ENCODE results near the gene JMJD8.
A peak's percentile ranks its signal among the peaks of the same experiment; 100 is the strongest.

The JMJD8 gene

DNA sequence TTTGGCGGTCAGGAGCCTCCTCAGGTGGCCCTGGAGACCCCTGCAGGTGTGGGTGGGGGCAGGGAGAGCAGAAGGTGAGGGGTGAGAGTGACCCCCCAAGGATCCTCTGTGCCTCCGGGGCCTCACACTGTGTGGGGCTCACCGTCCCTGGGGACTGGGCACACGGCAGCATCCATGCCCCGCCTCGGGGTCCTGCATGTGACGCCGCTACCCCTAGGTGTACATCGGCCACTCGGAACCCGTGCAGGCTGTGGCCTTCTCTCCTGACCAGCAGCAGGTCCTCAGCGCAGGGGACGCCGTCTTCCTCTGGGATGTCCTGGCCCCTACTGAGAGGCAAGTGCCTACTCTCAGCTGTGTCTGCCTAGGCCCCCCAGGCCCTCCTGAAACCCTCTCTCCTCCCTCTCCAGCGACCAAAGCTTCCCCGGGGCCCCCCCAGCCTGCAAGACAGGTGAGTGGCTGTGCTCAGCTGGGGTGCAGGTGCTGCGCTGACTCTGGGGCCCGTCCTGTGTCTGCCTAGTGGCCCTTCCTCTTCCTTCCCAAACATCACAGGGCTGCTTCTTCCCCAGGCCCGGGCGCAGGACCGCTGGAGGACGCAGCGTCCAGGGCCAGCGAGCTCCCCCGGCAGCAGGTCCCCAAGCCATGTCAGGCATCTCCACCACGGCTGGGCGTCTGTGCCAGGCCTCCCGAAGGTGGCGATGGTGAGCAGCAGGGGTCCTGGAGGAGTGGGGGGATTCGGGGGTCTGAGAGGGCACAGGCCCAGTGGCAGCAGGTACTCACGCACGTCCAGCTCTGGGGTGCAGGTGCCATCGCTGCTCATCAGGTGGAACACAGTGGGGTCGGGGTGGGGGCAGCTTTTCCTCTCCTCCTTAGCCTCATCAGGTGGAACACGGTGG, 25.2 kb downstream of the JMJD8 start:
- no peak for DNase-seq

DNA sequence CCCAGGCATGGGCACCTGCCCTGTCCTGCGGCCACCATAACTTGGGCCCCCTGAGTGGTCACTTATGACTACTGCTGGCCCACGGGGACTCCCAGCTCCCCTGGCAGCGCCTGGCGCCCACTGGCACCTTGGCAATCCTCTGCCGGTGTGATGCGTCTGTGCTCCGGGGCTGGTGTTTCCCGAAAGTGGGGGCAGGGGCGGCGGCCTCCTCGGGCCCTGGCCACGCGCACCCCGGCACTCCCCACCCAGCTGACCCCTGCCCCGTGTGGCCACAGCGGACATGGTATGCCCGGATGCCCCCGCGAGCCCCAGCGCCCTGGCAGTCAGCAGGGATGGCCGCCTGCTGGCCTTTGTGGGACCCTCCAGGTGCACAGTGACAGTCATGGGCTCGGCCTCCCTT, 26.6 kb downstream of the JMJD8 start:
- DNase-seq, result no peak

DNA sequence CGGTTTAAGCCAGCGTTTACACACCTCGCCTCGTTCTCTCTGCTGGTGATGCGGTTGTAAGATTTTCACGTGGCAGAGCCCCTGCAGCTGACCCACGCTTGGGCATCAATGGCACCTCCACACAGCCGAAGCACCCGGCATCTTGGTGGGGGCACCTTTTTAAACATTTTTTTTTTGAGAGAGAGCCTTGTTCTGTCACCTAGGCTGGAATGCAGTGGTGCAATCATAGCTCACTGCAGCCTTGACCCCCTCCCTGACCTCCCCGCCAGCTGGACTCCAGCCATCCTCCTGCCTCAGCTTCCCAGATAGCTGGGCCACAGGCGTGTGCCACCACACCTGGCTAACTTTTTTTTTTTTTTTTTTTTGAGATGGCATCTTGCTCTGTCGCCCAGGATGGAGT, 30.1 kb downstream of the JMJD8 start:
- no peak for DNase-seq

DNA sequence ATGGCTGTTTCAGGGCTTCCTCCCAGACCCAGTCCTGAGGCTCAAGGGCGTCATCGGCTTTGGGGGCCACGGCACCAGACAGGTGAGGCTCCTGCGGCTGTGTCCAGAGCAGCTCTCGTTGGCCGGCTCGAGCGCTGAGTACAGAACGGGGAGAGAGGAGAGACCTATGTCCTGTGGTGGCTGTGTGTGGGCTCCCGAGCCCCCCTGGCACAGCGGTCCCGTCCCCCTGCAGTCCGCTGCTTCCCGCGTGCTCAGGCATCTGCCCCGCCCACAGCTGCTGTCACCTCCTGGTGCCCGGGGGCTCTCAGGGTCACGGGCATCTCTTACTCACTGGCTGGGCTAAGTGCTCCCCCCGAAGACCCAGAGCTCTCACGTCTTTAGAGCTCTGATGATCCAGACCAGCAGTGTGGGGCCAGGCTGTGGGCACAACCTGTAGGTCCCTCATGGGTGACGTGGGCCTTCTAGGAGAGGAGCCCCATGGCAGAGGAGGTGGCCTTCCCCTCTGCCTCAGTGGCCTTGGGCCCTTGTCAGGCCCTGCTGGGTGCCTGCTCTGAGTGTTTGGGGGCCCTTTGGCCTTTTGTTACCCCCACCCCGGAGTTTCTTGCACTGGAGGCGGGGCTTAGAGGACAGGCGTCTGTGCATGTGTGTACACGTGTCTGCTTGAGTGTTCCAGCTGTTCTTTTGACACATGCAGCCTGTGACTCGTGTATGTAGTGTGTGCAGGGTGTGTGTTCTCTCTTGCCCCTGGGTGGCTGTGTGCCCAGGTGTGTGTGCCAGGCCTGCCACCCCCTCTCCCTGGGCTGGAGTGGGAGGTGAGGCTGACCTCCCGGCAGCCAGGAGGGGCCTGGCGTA, 31.5 kb downstream of the JMJD8 start:
- DNase-seq, result no peak

DNA sequence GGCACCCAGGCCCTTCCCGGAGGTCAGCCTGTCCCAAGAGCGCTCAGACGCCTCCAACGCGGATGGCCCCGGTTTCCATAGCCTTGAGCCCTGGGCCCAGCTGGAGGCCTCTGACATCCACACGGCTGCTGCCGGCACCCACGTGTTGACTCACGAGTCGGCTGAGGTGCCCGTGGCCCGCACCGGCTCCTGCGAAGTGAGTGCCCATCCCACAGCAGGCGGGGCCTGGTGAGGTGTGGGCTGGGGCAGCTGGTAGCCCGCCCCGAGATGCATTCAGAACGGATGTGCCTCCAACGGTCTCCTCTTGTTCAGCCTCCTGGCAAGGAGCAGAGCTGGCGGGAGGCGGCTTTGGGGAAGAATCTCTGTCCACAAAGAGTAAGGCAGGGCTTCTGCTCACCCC, 32.3 kb downstream of the JMJD8 start:
- DNase-seq, result no peak

DNA sequence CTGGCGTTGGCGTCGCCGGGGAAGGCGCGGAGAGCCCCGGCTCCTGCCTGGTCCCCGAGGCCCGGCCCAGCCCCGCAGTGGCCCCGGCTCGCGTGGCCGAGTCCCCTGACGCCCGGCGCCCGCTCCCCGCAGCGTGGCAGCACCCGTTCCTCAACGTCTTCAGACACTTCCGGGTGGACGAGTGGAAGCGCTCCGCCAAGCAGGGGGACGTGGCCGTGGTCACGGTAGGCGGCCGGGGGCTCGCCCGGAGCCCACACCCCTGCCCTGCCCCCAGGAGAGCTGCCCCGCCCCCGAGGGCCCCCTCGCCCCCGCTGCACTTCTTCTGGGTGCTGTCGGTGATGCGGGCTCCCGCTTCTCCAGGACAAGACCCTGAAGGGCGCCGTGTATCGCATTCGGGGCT, 34.5 kb downstream of the JMJD8 start:
- peak; percentile 61 for DNase-seq

DNA sequence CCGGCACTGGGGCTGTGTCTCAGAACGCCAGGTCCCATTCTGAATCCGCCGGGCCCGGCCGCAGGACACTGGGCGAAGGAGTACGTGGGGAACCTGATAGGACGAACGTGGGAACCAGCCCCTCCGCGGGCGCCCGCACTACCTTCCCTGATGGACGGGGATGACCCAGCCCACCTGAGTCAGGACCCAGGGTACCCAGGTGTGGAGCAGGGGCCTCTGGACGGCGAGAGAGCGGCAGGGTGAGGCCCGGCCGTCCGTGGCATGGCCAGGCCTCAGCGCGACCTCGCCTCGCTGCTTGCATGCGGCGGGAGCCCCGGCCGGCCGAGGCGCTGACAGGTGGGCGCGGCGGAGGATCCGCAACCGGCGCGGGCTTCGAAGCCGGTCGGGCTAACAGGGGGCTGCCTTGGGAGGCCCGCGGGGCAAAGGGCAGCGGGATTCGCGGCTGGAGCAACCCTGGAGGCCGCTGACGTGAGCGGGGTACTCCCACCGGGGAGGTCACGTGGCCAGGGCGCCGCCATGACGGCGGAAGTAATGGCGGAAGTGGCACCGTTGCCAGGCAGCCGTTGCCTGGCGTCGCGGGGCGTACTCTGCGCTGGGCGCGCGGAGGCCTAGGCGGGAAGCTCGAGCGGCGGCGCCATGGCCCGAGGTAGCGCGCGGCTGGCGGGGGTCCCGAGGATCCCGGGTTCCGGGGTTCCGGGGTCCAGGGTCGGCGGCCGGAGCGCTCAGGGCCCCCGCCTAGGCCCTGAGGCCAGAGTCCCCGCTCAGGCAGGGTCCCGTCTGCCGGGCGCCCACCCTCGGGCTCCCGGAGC, 35.1 kb downstream of the JMJD8 start, which contains the start of gene WDR90:
WDR90 (plus strand) TSS at position 585 of the 809 bp plus-strand sequence; CDS start at position 637, 52 bp downstream.
- peak; percentile 99 for DNase-seq

DNA sequence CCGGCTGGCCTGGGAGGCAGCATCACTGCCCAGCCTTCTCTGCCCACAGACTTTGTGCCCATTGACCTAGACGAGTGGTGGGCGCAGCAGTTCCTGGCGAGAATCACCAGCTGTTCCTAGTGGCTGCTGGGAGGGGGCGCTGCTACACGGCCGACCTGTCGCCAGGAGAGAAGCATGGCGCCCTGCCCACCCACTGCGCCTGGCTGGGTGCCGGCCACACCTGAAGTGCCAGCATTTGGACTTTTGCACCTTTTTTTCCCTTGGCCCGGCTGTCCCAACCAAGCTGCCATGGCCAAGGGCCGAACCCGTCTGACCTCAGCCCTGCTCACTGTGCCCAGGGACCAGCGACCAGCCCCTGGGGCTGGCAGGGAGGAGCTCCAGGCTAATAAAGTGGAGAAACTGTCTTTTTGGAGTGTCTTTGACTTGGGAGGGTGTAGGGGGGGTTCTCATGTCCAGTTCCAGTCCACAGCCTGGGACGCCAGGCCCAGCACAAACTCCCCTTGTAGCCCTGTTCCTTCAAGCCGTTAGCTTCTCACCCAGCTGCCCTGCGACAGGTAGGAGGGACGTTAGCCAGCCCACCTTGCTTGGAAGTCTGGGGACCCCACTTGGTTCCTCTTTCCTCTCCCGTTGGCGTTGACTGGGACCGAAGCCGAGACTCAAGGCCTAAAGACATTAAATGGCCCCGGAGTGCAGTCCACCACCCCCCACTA, 35.9 kb downstream of the JMJD8 start:
- peak; percentile 88 for DNase-seq

DNA sequence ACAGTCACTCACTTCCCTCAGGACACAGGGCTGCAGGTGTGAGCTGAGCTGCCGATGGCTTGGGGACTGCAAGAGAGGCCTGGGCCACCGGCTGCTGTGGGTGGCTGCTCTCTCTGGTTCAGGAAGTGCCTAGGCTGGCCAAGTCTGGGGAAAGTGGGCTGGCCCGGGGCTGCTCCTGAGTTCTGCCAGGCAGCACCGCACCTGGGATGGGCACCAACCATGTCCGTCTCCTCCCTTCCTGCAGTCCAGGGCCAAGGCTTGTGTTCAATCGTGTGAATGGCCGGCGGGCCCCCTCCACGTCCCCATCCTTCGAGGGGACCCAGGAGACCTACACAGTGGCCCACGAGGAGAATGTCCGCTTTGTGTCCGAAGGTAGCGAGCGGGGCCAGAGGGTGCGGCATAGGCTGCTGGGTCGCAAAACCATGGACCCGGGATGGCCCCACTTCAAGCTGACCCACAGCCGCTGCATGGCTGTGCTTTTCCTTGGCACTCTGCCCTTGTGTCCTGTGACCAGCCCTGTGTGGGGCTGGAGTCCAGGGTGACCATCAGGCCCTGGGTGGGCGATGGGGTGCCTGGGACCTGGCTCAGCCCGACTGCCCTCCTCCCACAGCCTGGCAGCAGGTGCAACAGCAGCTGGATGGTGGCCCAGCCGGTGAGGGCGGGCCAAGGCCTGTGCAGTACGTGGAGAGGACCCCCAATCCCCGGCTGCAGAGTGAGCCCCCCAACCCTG, 36.8 kb downstream of the JMJD8 start:
- DNase-seq, result peak; percentile 53

DNA sequence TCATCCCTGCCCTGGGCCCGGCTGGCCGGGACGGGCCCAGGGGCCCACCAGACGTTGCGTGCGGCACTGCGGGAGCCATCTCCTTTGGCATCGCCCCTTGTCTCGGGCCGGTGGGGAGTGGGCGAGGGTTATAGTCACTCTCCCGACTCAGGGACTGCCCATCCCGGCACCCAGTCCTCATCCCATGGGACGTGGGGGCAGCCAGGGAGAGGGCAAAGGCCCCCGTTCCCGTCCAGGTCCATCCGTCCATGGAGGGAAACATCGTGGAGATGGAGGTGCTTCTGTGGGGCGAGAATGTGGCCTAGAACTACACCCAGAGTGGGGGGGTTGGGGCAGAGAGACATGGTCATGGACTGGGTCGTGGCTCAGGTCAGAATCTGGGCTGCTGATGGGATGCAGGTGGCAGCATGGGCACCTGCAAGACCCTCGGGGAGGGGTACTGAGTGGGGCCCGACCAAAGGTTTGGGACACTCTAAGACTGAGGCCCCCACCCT, 37.4 kb downstream of the JMJD8 start:
- DNase-seq, result no peak

DNA sequence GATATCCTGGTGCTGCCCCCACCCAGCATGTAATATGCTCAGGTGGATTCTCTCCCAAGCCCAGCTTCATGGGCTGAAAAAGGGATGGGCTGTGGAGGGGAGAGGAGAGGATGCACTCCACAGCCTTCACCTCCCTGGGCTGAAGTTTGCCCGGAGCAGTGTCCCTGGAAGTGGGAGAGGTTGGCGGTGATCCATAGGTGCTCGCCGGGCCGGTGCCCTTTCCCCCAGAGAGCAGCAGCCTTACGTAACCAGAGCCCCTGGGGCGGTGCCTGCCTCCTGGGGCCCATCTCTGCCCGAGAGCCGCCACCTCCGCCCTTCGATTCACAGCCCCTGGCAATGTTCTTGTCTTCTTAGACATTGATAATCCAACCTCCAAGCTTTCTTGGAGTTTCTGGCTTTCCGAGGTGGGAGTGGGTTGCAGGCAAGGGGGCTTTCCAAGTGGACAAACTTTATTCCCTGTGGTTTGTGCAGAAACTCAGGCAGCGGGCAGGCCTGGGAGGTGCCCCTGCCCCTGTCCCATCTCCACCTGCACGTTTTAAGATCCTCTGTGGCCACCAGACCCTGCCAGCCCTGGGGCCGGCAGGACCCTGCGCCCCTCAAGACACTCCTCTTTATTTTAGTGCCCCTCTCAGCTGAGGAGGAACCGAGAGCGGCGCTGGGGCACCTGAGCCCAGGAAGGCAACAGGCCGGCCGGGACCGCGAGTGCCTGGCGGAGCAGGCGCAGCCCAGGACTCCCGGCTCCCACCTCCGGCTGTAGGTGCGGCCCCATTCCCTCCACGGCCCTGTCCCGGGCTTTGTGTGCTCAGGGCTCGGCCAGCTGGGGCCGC, 38.1 kb downstream of the JMJD8 start:
- DNase-seq, result no peak

DNA sequence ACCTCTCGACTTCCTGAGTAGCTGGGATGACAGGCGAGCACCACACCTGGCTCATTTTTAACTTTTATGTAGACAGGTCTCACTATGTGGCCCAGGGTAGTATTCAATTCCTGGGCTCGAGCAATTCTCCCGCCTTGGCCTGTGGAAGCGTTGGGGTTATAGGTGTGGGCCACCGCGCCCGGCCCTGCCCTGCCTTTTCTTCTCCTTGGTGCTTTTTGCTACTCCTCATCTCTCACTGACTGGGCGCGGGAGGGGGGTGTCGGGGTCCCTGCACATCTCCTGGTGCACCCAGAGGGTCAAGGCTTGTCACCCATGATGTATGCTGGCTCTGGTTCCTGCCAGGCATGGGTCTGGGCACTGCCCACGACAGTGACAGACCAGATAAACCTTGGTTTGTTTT, 39.6 kb downstream of the JMJD8 start:
- DNase-seq, result no peak

DNA sequence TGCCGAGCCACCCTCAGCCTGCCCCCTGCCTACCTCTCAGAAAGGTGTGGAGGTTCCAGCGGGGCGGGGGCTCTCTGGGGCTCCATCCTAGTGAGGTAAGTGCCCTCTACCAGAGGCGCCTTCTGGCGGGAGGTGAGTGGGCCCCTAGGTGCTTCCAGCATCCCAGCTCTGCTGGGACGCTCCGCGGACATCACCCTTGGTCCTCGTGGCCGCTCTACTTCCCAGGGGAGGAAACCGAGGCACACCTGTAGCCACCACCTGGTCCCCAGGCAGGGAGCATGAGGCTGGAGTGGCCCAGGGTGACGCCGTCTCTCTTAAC, 41.1 kb downstream of the JMJD8 start:
- DNase-seq, result peak; percentile 43

DNA sequence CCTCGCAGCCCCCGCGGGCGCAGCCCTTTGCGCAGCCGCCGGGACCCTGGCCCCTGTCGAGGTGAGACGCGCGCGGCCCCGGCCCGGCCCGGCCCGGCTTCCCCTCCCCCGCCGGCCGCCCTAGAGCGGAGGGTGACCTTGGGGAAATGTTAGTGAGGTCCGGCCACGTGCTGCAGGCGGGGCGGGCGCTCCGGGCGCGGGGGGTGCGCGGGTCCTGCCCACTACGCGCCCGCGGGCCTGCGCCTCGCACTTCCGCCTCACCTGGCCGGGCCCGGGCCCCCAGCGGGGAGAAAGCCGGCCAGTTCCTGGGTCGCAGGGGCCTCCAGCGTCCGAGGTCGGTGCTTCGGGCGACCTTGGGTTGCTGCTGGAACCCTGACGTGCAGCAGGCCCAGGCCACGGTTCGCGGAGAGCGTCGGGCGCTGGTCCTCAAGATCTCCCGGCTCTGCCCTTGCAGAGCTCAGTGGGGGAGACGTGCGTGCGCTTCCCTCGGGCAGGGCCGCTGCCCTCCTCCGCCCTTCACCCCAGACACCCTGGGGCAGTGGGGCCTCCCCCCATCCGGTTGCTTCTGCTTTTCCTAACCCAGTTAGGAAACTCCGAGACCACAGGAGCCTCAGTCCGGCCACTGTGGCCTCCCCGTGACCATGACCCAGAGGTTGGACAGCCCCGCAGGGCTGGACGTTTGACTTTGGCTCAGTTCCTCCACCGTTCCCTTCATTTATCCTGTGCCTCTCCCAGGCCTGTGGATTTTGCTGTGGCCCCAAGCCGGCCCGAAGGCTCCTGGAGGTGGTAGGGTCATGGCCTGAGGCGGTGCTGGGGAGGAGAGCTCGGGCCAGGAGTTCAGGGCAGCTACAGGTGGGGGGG, 41.7 kb downstream of the JMJD8 start:
- peak; percentile 89 for DNase-seq

DNA sequence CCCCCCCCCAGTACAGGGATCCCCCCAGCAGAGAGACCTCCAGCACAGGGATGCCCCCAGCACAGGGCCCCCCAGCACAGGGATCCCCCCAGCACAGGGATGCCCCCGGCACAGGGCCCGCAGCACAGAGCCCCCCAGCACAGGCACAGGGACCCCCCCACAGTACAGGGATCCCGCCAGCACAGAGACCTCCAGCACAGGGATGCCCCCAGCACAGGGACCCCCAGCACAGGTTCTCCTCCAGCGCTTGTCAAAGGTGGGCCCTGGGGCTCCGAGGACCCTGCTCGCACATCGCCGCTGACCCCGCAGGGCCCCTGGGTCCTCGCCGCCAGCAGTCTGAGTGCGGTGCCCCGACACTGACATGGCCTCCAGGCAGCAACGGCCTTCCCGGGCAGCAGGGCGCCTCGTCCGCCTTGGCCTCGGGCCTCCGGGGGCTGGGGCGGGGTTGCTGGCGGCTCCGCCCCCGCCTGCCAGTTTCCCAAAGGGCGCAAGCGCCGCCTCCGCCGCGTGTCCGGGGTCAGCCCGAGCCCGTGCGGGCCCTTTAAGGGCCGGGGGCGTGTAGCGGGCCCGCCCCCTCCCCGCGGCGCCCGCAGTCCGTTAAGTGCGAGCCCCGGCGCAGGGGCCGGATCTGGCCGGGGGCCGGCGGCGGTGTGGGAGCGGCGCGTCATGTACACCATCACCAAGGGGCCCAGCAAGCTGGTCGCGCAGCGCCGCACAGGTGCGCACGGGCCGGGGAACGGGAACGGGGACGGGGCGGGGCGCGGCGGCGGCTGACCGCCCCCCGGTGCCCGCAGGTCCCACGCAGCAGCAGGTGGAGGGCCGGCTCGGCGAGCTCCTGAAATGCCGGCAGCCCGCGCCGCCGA, 42.6 kb downstream of the JMJD8 start, which contains the start of gene MCRIP2:
MCRIP2 (plus strand) TSS at position 503 of the 863 bp plus-strand sequence; CDS start at position 667, 164 bp downstream.
- DNase-seq, result peak; percentile 97

DNA sequence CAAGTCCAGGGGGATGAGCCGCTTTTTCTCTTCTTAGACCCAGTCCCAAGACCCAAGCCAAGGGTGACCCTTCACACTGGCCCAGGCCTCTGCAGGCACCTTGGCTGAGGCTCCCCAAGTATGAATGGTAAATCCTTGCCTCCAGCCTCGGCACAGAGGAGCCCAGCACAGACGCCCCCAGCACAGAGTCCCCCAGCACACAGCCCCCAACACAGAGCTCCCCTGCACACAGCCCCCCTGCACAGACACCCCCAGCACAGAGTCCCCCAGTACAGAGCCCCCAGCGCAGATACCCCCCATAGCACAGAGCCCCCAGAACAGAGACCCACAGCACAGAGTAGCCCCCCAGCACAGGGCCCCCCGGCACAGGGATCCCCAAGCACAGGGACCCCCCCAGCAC, 43.5 kb downstream of the JMJD8 start:
- DNase-seq, result no peak

DNA sequence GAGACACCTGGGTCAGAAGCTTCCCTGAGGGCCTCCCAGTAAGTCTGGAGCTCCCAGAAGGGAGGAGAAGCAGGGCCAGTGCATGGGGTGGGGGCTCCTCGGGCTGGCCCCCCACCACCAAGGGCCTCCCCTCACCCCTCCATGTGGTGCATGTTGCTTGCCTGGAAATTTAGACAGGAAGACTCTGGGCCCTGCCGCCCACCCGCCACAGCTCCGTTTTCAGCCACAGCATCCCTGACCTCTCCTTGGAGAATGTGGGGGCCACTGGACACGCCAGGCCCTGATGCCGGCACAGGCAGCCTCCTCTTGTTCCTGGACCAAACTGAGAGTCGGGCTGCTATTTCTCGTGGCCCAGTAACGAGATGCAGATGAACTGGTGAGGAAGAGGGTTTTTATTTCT, 45.3 kb downstream of the JMJD8 start:
- DNase-seq, result no peak

DNA sequence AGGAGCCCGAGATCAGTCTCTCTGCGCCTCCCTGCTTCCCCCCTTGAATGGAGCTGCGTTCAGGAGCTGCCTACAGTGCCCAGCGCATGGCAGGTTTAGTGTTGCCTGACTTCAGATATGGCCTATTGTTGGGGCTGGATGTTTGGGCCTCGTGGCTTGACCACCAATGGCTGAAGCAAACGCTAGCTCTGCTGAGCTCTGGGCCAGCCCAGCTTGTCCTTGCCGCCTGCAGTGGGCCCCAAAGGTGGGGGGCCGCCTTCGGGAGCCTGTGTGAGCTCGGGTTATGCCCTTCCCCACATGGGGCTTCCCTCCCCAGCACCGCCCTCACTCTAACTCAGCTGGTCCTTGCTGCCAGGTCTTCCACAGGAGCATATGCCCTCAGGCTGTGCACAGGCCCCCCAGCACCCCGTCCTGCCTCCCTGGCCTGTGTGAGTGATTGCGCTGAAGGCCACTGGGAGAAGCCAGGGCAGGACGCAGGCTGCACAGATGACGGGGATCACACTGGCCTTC, 46.0 kb downstream of the JMJD8 start:
- DNase-seq, result no peak
